GM19099 (cell line): ENCODE measurements around the gene ZMYND11.

Source experiments
- POLR2A ChIP-seq: IDR thresholded peaks from 3 replicates; pipeline ENCODE4 v1.6.1; 2011; ENCODE audit warnings: low read depth; ENCODE audit not compliant: insufficient read length; ENCODE audit errors: extremely low read depth

The ZMYND11 gene

GRCh38 chr10:279655-280054 lies 144.4 kb downstream of the ZMYND11 start:
- TF ChIP-seq POLR2A = no peak

GRCh38 chr10:282294-283139 lies 147.3 kb downstream of the ZMYND11 start:
- no peak for TF ChIP-seq POLR2A

GRCh38 chr10:283140-283479 lies 147.9 kb downstream of the ZMYND11 start:
- TF ChIP-seq POLR2A = no peak

GRCh38 chr10:283916-284356 lies 148.7 kb downstream of the ZMYND11 start:
- TF ChIP-seq POLR2A = no peak

- no peak for TF ChIP-seq POLR2A
Observed at GRCh38 chr10:285216-285615, 150.0 kb downstream of the ZMYND11 start.

GRCh38 chr10:287026-287709 lies 151.9 kb downstream of the ZMYND11 start:
- TF ChIP-seq POLR2A = no peak

- no peak for TF ChIP-seq POLR2A
Observed at GRCh38 chr10:287814-288213, 152.6 kb downstream of the ZMYND11 start.

- TF ChIP-seq POLR2A = no peak
Observed at GRCh38 chr10:288316-289200, 153.3 kb downstream of the ZMYND11 start.

GRCh38 chr10:289581-289980 lies 154.3 kb downstream of the ZMYND11 start:
- TF ChIP-seq POLR2A = no peak

GRCh38 chr10:290026-290725 lies 154.9 kb downstream of the ZMYND11 start:
- no peak for TF ChIP-seq POLR2A

- TF ChIP-seq POLR2A = no peak
Observed at GRCh38 chr10:293636-294035, 158.4 kb downstream of the ZMYND11 start.

- TF ChIP-seq POLR2A = no peak
Observed at GRCh38 chr10:297567-297966, 162.3 kb downstream of the ZMYND11 start.

GRCh38 chr10:298033-298432 lies 162.8 kb downstream of the ZMYND11 start:
- no peak for TF ChIP-seq POLR2A

GRCh38 chr10:299512-299911 lies 164.3 kb downstream of the ZMYND11 start:
- no peak for TF ChIP-seq POLR2A

GRCh38 chr10:299969-300368 lies 164.7 kb downstream of the ZMYND11 start:
- no peak for TF ChIP-seq POLR2A

- TF ChIP-seq POLR2A = no peak
Observed at GRCh38 chr10:301536-301935, 166.3 kb downstream of the ZMYND11 start.
